Measurements from ENCODE around the gene SGTA.
A peak's percentile ranks its signal among the peaks of the same experiment; 100 is the strongest.
"Not testable (repeated sequence)": the region's sequence is repeated elsewhere in the genome, so short reads cannot be mapped to it uniquely, and the experiment has no call there.

Gene SGTA

GRCh38 chr19:2726904-2727639, 56.0 kb downstream of the SGTA start:
- DNase-seq (ENCODE audit: low read depth), result no peak

GRCh38 chr19:2726160-2726855, 56.8 kb downstream of the SGTA start:
- DNase-seq (ENCODE audit: low read depth), result no peak

- no peak for DNase-seq (ENCODE audit: low read depth)
These were observed 58.9 kb downstream of the SGTA start for GRCh38 chr19:2724148-2724557.

GRCh38 chr19:2723747-2724146, 59.3 kb downstream of the SGTA start:
- DNase-seq (ENCODE audit: low read depth), result no peak

GRCh38 chr19:2723345-2723715, 59.7 kb downstream of the SGTA start:
- DNase-seq (ENCODE audit: low read depth), result no peak

GRCh38 chr19:2722541-2723344, 60.3 kb downstream of the SGTA start:
- DNase-seq (ENCODE audit: low read depth), result peak; percentile 43

- no peak for DNase-seq (ENCODE audit: low read depth)
These were observed 61.2 kb downstream of the SGTA start for GRCh38 chr19:2721570-2722540.

- no peak for DNase-seq (ENCODE audit: low read depth)
These were observed 62.1 kb downstream of the SGTA start, which contains the start of gene DIRAS1 for GRCh38 chr19:2720777-2721569. Gene DIRAS1 (minus strand): TSS chr19:2721372. CDS start chr19:2717806, 3,566 bp downstream.

- peak; percentile 18 for DNase-seq (ENCODE audit: low read depth)
These were observed 62.9 kb downstream of the SGTA start for GRCh38 chr19:2719920-2720776.

GRCh38 chr19:2719232-2719735, 63.8 kb downstream of the SGTA start:
- no peak for DNase-seq (ENCODE audit: low read depth)

GRCh38 chr19:2717638-2718541, 65.2 kb downstream of the SGTA start:
- no peak for DNase-seq (ENCODE audit: low read depth)

GRCh38 chr19:2716722-2717637, 66.1 kb downstream of the SGTA start:
- no peak for DNase-seq (ENCODE audit: low read depth)

- no peak for DNase-seq (ENCODE audit: low read depth)
These were observed 66.8 kb downstream of the SGTA start for GRCh38 chr19:2716275-2716650.

- no peak for DNase-seq (ENCODE audit: low read depth)
These were observed 67.4 kb downstream of the SGTA start for GRCh38 chr19:2715470-2716274.

- DNase-seq (ENCODE audit: low read depth), result no peak
These were observed 68.4 kb downstream of the SGTA start for GRCh38 chr19:2714531-2715269.

- DNase-seq (ENCODE audit: low read depth), result not testable (repeated sequence)
These were observed 69.0 kb downstream of the SGTA start for GRCh38 chr19:2714102-2714501.

Measured in GM04503 (cell line).